HG02610 (cell line): ENCODE measurements around the gene NOG.

ENCODE experiments used
- ATAC-seq: cut with Tn5 transposase; IDR thresholded peaks from one replicate; pipeline ENCODE4 v1.9.1; 2021; ENCODE audit warnings: mild to moderate bottlenecking, moderate library complexity; ENCODE audit not compliant: unreplicated experiment

NOG gene

GRCh38 chr17:56593646-56594319 lies at the start of gene NOG:
TSS of gene NOG (plus strand) at chr17:56593699. CDS start at chr17:56594224, 525 bp downstream.
- ATAC-seq: peak; percentile 46

DNA sequence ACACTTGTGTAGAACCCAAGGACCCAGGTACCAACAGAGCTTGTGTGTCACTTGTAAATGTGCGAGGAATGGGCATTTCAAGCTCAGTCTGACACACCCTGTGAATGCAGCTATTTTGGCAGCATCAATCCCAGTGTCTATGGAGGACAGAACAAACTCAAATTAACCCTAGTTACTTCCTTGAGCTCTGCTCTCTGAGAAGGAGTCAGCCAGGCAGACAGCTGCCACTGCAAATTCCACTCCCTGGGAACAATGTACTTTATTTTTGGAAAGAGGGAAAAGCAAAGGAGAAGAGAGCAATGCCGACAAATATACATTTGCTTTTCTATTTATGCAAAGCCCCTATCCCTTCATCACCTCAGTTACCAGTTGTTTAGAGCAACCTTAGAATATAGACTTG lies 48.4 kb upstream of the NOG start:
- ATAC-seq: no peak

- no peak for ATAC-seq
These were observed 47.6 kb upstream of the NOG start for GRCh38 chr17:56545930-56546329.

- no peak for ATAC-seq
These were observed 44.8 kb upstream of the NOG start for GRCh38 chr17:56548661-56549060.

- no peak for ATAC-seq
These were observed 44.0 kb upstream of the NOG start for GRCh38 chr17:56549501-56549900.

DNA sequence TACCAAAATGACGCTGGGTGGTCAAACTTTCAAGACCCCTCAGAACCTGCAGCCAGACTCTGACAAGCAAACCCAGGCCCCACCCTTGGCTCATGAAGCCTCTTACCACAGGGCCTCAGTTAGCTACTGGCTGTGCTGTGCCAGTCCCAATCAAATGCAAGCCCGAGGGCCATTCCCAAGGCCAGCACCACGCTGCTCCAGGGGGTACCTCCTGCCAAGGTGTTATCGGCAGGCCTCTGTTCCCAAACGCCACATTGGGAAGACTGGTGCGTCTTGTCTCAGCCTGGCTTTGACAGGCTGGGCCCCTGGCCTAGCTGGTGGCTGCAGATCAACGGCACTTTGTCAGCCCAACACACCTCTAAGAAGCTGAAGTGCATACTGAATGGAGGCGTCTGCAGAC lies 35.8 kb upstream of the NOG start:
- no peak for ATAC-seq

DNA sequence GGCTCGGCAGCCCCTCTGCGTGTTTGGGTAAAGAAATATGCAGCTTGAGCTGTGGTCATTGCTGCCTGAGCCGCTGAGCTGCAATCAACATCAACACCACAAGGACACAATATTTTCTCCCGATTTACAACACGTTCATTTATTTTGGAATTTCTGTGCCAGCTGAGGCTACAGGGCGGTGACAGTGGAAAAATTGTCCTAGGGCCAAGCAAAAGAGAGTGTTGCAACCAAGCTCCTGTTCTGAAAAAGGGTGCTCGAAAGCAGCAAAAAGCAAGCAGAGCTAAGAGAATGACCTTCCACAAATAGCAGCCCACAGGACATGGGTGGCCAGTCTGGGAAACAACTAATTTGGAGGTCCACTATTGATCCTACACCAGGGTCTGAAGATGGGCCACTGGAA lies 35.4 kb upstream of the NOG start:
- ATAC-seq: no peak

- ATAC-seq: no peak
These were observed 23.3 kb upstream of the NOG start for GRCh38 chr17:56570199-56570598.

DNA sequence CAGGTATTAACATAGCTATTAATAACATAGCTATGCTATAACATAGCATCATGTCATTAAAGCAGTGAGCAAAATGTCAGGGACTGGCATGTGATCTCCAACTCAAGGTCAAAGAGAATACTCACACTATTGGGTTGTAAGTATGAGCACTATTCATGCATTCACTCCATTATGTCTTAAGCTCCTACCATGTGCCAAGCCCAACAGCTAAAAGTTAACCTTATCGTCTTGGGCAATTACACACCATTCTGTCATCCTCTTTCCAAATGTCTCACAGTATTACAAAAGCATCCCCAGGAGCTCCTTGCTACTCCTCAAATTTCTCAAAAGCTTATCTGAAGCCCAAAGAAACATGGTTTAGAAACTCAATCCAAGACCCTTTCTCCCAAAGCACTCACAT lies 22.0 kb upstream of the NOG start:
- ATAC-seq: no peak

GRCh38 chr17:56577190-56577842 lies 16.2 kb upstream of the NOG start:
- no peak for ATAC-seq

DNA sequence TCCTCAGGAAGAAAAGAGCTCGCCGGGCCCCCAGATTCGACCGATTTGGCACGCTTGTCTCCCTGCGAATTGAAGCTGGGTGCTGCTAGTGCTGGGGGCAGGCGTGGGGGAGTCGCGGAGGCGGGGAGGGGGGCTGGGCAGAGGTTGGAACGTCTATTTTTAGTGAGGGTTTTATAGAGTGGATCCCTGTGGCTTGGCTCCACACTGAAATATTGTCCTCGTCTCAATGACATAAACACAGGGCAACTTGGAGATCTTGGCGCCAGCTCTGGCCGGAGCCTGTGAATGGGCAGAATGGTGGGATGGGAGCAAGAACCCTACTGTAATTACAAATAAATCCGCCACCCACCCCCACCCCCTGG lies 15.7 kb upstream of the NOG start:
- no peak for ATAC-seq

DNA sequence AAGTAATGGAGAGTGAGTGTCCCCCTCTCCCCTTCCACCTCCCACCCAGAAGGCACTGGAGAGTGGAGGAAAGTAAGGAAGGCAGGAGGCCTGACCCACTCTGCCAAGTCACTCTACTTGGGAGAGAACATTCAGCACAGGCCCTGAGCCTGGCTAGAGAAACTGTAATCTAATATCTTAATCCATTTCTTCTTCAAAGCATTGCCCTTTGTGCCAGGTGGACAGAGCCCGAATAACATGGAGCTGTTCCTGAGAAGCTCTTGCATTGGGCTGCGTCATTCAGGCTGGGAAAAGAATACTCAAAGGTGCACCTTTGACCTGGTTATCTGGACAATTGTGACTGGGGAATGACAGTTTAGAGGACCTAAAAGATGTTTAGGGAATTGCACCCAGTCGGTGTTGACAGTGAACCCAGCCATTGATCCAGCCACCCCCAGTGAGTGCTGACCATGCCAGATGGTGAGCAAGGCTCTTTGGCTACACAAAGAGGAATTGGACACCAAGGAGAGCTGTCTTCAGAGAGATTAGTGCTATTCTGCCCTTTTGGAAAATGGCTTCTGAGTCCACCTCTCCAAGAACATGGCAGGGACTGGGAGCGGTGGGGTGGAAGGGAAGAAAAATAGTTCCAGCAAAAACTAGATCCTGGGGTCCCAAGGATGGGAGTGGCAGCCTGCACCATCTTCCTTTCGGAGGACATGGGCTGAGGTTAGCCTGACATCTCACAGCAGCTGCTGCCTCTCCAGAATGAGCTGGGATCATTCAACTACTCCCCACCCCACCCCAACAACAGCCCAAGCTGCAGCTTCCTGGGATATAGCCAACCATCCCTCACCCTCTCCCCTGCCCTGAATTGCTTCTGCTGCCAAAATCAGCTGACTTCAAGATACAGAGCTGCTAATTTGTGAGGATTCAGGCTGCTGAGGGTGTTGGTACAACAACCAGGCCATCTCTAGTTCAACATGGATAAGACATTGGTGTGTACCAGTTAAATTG lies 11.6 kb upstream of the NOG start:
- no peak for ATAC-seq

GRCh38 chr17:56583772-56584171 lies 9.7 kb upstream of the NOG start:
- no peak for ATAC-seq

DNA sequence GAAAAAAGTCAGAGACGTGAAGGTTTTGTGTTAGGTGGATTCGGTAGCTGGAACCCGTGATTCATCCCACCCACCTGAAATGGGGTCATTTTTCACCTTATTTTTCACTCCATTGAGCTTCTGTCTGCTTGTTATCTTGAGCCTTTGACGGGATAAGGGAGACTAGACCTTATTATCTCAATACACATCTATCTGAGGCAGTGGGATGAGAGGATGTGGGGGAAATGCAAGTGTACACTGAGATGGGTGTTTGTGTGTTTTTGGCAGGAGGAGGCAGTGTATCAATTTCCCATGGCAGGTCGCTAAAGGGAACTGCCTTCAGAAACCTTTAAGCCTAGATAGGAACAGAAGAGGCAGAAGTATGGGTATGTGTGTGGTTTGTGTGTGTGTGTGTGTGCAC lies 6.2 kb upstream of the NOG start:
- ATAC-seq: no peak

DNA sequence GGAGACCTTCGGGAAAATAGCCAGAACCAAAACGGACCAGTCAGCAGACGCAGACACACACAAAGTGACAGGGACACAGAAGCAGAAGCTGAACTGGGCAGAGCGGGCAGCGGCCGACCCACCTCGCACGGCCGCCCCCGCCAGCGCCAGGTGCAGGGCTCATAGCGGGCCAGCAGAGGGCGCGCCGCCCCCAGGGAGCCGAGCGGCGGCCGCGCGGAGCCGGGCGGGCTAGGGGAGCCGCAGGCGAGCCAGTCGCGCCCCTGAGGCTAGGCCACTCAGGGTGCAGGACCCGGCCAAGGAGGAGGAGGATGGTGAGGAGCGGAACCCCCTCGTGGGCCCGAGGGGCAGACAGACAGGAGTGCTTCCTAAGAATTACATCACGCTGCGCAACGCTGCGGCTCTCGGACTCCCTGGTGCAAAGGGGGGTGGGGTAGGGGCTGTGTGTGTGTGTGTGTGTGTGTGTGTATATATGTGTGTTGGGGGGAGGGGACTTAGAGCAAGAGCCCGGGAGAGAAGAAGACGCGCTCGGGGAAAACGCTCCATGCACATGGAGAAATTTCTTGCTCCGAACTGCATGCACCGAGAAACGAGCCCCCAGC lies 913 bp upstream of the NOG start:
- peak; percentile 70 for ATAC-seq

GRCh38 chr17:56593086-56593645 lies 333 bp upstream of the NOG start:
- no peak for ATAC-seq

DNA sequence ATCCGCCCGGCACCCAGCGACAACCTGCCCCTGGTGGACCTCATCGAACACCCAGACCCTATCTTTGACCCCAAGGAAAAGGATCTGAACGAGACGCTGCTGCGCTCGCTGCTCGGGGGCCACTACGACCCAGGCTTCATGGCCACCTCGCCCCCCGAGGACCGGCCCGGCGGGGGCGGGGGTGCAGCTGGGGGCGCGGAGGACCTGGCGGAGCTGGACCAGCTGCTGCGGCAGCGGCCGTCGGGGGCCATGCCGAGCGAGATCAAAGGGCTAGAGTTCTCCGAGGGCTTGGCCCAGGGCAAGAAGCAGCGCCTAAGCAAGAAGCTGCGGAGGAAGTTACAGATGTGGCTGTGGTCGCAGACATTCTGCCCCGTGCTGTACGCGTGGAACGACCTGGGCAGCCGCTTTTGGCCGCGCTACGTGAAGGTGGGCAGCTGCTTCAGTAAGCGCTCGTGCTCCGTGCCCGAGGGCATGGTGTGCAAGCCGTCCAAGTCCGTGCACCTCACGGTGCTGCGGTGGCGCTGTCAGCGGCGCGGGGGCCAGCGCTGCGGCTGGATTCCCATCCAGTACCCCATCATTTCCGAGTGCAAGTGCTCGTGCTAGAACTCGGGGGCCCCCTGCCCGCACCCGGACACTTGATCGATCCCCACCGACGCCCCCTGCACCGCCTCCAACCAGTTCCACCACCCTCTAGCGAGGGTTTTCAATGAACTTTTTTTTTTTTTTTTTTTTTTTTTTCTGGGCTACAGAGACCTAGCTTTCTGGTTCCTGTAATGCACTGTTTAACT lies 1.0 kb downstream of the NOG start:
- ATAC-seq: no peak

GRCh38 chr17:56595108-56595418 lies 1.6 kb downstream of the NOG start:
- ATAC-seq: no peak

DNA sequence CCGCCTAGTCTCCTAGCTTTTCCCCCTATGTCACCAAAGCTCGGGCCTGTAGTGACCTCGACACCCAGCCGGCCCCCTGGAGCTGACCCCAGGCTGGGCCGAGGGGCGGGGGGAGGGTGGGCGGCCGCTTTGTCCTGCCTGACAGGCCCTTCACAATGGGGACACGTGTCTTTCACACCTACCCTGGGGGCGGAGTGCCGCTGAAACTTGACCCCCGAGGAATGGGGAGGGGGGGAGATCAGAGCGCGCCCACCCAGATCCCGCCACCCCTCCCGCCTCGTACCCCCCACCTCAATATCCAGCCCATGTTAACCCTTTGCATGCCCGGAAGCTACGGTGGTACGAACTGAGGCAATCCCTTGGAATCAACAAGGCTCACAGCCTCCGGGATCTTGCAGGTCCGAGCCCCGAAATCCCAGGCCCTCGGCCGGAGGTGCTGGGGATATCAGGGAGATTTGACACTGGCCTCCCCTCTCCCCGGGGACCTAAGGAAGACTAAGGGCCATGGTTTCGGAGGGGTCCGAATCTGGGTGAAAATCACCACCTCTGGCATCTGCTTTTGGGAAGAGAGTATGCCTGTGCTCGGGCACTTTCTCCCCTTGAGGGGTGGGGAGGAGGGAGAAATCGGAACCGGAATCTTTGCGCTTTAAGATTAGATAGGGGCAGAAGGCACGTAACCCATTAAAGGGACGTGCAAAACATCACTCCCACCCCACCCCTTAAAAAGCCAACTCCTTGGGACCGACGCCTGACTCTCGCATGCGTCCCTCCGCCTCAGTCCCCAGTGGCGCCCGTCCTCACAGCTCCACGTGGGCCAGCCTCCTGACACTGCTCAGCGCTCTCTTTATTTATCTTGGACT lies 2.6 kb downstream of the NOG start:
- no peak for ATAC-seq
